GM21360 (cell line): ENCODE data around the gene RAB7A.
A peak's percentile ranks its signal among the peaks of the same experiment; 100 is the strongest.
"Not testable (repeated sequence)": the region's sequence is repeated elsewhere in the genome, so short reads cannot be mapped to it uniquely, and the experiment has no call there.

ENCODE experiments used
- ATAC-seq: cut with Tn5 transposase; IDR thresholded peaks from one replicate; pipeline ENCODE4 v1.9.1; 2021; ENCODE audit warnings: mild to moderate bottlenecking, moderate library complexity; ENCODE audit not compliant: unreplicated experiment

RAB7A gene

GRCh38 chr3:128710816-128711433 lies 15.1 kb upstream of the RAB7A start:
- no peak for ATAC-seq

- no peak for ATAC-seq
These were observed 13.1 kb upstream of the RAB7A start for GRCh38 chr3:128712848-128713247.

- no peak for ATAC-seq
These were observed 11.0 kb upstream of the RAB7A start for GRCh38 chr3:128714887-128715491.

- not testable (repeated sequence) for ATAC-seq
These were observed 7.1 kb upstream of the RAB7A start for GRCh38 chr3:128718892-128719291.

GRCh38 chr3:128720891-128721290 lies 5.1 kb upstream of the RAB7A start:
- ATAC-seq = no peak

GRCh38 chr3:128723477-128723876 lies 2.5 kb upstream of the RAB7A start:
- no peak for ATAC-seq

GRCh38 chr3:128725547-128726022 lies 398 bp upstream of the RAB7A start:
- peak; percentile 3 for ATAC-seq

- no peak for ATAC-seq
These were observed 1.1 kb downstream of the RAB7A start for GRCh38 chr3:128727059-128727458.

GRCh38 chr3:128727485-128727884 lies 1.5 kb downstream of the RAB7A start:
- no peak for ATAC-seq

- ATAC-seq = no peak
These were observed 2.0 kb downstream of the RAB7A start for GRCh38 chr3:128727996-128728395.

GRCh38 chr3:128728521-128728920 lies 2.5 kb downstream of the RAB7A start:
- not testable (repeated sequence) for ATAC-seq

- no peak for ATAC-seq
These were observed 4.5 kb downstream of the RAB7A start for GRCh38 chr3:128730471-128730870.

- no peak for ATAC-seq
These were observed 8.7 kb downstream of the RAB7A start for GRCh38 chr3:128734523-128735189.

- ATAC-seq = no peak
These were observed 9.3 kb downstream of the RAB7A start for GRCh38 chr3:128735287-128735686.

GRCh38 chr3:128735884-128736283 lies 9.9 kb downstream of the RAB7A start:
- no peak for ATAC-seq

- ATAC-seq = no peak
These were observed 10.6 kb downstream of the RAB7A start for GRCh38 chr3:128736601-128737000.

GRCh38 chr3:128740621-128741020 lies 14.6 kb downstream of the RAB7A start:
- ATAC-seq = no peak

GRCh38 chr3:128742821-128743594 lies 17.0 kb downstream of the RAB7A start:
- no peak for ATAC-seq

GRCh38 chr3:128745742-128746141 lies 19.8 kb downstream of the RAB7A start:
- no peak for ATAC-seq

GRCh38 chr3:128746881-128747280 lies 20.9 kb downstream of the RAB7A start:
- no peak for ATAC-seq

GRCh38 chr3:128748557-128748956 lies 22.6 kb downstream of the RAB7A start:
- ATAC-seq = no peak
